NT2/D1 (cell line): ENCODE results near the gene NUMB.

Experiments
- SUZ12 ChIP-seq: IDR thresholded peaks from 2 replicates; pipeline ENCODE4 v1.6.1; 2011; ENCODE audit not compliant: insufficient read length, insufficient read depth; ENCODE audit errors: extremely low read depth
- YY1 ChIP-seq: IDR thresholded peaks from 2 replicates; pipeline ENCODE4 v1.6.1; 2011; ENCODE audit not compliant: insufficient read length, insufficient read depth
- ZNF274 ChIP-seq: IDR thresholded peaks from 2 replicates; pipeline ENCODE4 v1.6.1; 2011; ENCODE audit warnings: mild to moderate bottlenecking, low read depth, low read length

DNA sequence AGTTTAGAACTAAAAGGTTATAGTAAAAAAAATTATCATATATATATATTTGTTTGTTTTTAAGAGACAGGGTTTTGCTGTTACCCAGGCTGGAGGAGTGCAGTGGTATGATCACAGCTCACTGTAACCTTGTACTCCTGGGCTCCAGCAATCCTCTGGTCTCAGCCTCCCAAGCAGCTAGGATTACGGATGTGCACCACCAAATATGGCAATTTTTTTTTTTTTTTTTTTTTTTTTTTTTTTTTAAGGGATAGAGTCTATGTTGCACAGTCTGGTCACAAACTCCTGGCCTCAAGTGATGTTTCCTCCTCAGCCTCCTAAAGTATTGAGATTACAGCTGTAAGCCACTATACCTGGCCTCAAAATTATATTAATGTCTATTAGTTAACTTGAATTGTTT, 172.4 kb downstream of the NUMB start:
- TF ChIP-seq ZNF274 (no peak), YY1 (no peak), SUZ12 (no peak)
